GM18508 (cell line): Measurements from ENCODE around the gene MS4A6A.
"Not testable (repeated sequence)": the region's sequence is repeated elsewhere in the genome, so short reads cannot be mapped to it uniquely, and the experiment has no call there.

Source experiments
- ATAC-seq: cut with Tn5 transposase; IDR thresholded peaks from one replicate; pipeline ENCODE4 v1.9.1; 2021; ENCODE audit warnings: moderate number of reproducible peaks; ENCODE audit not compliant: insufficient read depth, unreplicated experiment

Gene MS4A6A, protein sequence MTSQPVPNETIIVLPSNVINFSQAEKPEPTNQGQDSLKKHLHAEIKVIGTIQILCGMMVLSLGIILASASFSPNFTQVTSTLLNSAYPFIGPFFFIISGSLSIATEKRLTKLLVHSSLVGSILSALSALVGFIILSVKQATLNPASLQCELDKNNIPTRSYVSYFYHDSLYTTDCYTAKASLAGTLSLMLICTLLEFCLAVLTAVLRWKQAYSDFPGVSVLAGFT

DNA sequence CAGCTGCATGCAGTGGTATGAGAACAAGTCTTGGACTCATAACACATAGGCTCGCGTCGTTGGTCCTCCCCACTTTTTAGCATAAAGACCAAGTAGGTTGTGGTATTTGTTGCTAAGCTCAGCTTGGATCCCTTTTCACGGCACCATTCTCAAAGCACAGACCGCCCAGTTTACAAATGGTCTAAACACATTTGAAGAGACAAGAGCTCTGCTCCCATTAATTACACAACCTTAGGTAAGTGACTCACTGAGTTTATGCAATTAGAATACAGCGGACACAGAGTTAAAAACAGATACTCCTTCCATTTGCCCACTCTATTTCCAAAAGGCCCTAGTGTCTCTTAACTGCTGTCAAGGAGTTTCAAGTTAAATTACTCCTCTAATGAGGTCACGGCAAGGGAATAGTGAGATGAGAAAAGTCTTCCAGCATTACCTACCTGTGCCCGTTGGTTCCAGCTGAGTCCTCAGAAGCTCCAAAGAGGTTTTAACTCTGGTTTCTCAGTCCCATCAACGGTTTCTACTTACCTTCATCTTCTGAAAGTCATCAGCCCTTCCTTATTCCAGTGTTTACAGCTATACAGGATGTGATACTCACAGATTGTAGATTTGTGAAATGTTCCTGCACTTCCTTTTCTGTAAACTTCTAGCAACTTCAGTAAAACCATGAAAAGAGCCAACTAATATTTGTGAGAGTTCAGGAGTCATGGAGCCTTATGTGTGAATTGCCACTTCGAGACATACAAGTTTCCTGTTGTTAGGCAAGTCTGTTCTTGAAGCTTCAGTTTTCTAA, at the start of gene MS4A6A:
MS4A6A (minus strand) TSS at position 543 of the 790 bp plus-strand sequence. CDS start 1,356 bp downstream, outside the sequence.
- ATAC-seq: no peak

DNA sequence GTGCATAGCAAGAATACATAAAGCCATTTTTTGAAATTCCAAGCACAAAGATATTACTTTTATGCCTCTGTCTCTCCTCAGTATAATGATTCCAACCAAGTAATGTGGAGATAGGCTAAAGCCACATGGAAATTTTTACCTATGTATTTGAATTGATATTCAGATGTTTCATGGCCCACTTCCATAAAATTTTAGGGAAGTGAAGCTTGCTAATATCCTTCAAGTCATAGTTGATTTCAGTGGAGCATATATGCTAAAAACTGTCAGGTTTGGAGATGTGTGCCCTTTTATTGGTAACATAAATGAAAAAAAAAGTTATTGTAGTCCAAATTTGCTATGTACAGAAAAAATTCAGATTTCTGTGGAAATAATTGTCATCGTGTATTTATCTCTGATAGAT, 47.8 kb upstream of the MS4A6A start:
- ATAC-seq: no peak

DNA sequence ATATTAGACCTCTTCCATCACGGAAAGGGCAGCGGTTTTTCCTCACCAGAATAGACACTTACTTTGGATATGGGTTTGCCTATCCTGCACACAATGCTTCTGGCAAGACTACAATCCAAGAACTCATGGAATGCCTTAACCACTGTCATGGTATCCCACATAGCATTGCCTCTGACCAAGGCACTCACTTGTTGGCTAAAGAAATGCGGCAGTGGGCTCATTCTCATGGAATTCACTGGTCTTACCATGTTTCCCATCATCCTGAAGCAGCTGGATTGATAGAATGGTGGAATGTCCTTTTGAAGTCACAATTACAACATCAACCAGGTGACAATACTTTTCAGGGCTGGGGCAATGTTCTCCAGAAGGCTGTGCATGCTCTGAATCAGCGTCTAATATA, 39.3 kb upstream of the MS4A6A start:
- ATAC-seq: no peak

DNA sequence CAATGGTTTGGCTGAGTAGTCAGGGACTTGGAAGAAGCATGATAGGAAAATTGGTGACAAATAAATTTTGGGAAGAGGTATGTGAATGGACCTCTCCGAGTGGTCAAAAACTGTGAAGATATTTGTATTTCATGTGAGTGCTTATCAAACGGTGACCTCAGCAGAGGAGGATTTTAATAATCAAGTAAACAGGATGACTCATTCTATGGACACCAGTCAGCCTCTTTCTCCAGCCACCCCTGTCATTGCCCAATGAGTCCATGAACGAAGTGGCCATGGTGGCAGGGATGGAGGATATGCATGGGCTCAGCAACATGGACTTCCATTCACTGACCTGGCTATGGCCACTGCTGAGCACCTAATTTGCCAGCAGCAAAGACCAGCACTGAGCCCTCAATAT, 38.8 kb upstream of the MS4A6A start:
- ATAC-seq: no peak

DNA sequence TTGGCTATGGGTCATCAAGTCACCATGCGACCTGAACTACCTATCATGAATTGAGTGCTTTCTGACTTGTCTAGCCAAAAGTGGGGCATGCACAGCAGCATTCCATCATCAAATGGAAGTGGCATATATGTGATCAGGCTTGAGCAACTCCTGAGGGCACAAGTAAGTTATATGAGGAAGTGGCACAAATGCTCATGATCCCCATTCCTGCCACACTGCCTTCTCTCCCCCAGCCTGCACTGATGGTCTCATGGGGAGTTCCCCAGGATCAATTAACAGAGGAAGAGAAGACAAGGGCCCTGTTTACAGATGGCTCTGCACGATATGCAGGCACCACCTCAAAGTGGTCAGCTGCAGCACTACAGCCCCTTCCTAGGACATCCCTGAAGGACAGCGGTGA, 38.3 kb upstream of the MS4A6A start:
- ATAC-seq: no peak

DNA sequence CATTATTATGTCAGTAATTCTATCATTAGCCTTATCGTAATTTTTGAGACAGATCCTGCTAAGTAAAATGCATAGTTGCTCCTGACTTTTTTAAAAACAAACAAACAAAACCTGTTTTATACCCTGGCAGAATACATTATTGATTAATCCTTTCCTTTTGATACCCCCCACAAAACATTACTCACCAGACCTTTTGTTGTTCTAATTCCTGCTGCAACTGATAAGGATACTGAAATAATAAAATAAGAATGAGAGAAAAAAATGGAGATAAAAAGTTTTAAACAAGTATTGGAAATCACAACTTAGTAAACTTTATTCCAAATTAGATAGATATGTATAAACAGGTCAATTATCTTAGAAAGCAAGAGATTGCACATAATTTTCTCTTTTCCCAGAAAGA, 31.5 kb upstream of the MS4A6A start:
- ATAC-seq: no peak

DNA sequence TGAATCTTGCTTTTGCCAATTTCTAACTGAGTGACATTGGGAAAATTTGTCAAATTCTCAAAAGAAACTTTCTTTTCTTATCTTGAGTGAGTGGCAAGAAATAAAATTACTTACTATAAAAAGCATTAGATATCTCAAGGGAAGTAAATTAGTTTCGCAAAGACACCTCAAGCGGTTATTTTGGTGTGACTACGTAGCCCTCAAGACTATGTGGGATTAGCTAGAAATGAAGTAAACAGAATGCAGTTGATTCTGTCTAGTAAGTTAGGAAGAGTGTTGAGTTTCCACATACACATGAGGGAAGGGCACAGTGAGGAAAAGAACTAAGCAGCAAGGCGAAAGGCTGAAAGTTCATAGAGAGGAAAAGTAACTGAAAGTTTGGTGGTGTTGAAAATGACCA, 28.3 kb upstream of the MS4A6A start:
- no peak for ATAC-seq

DNA sequence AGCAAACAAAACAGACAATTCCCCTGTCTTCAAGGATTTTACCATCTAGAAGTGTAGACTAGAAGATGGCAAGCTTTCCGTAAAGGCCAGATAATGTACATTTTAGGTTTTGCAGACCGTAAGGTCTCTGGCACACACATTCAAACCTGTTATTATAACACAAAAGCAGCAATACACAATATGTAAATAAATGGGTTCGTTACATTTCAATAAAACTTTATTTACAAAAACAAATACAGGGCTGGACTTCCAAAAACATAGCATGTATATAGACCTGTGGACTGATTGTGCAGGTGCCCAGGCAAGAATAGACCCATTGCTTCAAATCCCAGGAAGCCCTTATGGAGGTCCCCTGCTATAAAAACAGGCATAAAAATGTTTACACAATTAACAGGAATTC, 27.1 kb upstream of the MS4A6A start:
- no peak for ATAC-seq

DNA sequence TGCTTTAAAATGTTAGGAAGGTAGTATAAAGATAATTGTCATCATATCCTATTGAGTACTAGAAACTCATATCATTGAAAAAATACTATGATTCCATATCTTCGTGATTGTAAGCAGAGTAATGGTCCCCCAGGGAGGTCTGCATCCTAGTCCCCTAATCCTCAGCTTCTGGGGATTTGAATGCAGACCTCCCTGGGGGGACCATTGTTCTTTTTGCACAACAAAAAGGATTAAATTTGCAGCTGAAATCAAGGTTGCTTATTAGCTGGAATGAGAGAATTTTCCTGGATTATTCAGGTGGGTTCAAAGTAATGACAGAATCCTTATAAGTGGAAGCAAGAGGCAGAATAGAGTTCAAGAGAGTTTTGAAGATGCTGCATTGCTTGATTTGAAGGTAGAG, 26.1 kb upstream of the MS4A6A start:
- ATAC-seq: no peak

DNA sequence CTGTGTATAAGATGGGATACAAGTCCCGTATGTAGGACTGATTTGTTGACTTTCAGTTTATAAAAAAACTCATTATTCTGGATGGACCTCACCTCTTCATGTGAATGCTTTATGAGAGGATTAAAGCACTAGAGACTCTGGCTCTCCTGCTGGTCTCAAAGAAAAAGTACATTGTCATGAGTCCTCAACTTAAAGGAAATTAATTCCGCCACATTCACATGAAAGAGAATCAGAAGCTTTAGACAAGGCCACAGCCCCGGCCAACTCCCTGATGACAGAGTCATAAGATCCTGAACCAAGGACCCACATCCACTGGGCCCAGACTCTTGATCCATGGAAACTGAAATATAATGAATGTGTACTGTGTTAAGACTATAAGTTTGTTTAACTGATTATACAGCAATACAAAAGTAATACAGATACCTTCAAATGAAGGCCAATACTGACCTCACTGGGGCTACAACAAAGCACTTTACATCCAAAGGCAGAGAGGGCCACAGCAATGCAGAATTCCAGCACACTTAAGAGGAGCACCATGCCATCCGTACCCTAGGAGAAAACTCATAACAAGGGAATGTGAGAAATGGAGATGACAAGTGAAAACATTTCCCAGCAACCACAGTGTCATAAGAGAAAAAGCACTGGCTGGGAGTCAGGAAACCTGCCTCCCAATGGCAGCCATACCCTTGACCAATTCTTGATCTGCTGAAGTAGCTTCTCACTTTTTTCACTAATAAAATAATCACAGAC, 25.4 kb upstream of the MS4A6A start:
- no peak for ATAC-seq

DNA sequence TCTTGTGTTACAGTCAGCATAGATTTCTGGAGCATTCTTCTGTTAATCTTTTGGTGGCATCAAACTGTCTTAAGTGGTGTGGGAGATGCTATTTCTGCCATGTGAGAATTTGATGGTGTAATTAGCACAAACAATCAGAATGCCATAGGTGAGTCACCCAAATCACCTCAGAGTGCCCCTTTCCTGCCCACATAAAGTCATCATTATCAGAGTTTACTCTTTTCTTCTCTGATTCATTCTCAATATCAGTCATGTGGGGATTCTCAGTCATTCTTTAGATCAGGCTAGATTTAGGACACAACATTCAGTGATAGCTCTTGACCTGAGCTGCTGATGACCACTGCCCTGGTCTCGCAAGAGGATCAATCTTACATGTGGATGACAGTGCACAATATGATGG, 23.7 kb upstream of the MS4A6A start:
- ATAC-seq: no peak

DNA sequence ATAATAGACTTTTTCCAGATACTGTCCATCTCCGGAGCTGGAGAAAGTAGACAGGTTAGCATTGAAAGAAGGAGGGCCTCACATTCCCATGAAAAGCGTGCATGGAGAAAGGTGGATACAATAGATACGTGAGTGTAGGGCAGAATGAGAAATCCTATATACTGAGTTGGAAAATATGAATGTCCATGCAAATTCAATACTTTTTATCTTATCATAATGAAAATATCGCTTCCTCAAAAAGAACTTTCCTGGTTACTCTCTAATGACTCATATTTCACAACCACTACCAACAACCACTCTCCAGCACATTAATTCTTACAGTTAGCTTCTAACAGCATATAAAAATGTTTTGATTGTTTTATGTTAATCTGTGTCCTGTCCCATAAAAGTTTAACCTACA, 22.0 kb upstream of the MS4A6A start:
- no peak for ATAC-seq

DNA sequence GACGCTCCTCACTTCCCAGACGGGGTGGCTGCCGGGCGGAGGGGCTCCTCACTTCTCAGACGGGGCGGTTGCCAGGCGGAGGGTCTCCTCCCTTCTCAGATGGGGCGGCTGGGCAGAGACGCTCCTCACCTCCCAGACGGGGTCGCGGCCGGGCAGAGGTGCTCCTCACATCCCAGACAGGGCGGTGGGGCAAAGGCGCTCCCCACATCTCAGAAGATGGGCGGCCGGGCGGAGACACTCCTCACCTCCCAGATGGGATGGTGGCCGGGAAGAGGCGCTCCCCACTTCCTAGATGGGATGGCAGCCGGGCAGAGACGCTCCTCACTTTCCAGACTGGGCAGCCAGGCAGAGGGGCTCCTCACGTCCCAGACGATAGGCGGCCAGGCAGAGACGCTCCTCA, 18.5 kb upstream of the MS4A6A start:
- not testable (repeated sequence) for ATAC-seq

DNA sequence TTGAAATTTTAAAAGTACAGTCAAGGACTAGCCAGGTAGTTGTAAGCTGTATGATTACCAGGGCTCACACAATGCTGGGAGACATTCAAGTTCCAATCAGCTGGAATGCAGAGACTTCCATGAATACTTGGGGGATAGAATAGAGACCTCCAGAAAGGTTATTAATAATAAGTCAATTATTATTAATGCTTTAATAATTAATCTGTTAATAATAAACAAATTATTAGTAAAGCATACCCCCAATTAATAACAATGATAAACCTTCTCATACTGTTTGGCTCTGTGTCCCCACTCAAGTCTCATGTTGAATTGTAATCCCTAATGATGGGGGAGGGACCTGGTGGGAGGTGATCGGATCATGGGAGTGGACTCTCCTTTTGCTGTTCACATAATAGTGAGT, 14.6 kb upstream of the MS4A6A start:
- no peak for ATAC-seq

DNA sequence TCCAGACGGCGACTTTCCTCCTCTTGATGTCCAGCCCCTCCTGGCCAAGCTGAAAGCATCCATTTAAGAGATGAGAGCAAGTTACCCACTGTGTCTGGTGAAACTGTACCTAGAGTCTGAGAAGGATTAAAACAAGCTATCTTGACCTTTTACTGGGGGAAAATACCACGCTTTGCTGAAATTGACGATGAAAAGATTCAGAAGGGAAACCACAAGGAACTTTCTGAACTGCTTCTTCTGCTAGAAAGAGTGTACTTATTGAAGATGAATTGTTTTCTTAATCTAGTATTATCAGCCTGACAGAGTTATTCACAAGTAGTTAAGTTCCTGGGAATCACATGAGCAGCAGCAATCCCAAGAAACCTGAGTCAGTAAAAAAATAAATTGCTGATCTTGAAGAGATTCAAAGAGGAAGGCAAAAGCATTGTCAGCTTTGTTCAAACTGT, 13.1 kb upstream of the MS4A6A start:
- no peak for ATAC-seq

DNA sequence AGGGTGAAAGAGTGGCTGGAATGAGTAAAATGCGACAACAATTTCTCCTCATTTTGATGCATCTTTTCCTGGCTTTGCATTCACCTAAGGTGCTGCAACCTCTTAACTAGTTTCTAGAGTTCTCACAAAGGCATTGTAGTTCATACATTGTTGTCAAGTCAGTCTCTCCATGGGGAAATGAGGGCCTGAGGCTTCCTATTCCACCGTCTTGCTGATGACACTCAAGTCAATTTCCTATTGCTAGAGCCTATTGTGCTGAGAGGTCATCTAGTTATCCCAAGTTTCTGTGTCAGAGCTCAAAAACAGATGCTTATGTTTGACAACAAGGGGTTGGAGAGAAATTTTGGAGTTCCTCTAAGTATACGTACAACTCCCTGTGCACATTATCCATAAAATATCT, 11.6 kb upstream of the MS4A6A start:
- ATAC-seq: no peak

DNA sequence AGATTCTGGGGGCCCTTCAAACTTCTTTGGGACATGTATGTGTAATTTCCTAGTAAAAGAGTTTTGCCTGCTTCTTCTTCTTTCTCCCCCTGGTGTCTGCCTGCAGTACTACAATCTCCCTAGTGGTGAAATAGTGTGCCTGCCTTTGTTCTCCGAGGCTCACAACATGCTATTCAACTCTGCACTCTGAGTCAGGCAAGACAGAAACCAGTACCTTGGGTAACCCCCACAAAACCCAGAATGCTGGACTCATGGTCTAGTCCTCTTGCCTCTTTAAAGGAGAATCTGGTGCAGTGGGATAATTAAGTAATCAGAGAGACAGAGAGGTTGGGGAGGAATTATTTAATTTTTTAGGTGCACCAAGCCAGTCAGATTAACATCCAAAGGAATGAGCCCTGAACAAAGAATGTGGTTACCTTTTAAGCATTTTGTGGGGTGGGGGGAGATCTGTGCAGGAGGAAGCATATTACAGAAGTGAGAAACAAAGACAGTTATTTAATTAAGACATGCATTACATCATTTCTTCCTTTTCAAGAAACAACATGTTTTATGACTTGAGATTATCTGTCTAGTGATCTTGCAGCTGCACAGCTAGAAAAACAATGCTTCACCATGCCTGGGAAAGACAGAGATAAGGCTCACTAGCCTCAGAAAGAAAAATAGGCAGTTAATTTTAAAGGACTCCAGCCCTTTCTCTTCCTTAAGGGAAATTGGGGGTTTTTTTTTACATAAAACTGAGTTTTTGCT, 11.0 kb upstream of the MS4A6A start:
- ATAC-seq: peak; percentile 63

DNA sequence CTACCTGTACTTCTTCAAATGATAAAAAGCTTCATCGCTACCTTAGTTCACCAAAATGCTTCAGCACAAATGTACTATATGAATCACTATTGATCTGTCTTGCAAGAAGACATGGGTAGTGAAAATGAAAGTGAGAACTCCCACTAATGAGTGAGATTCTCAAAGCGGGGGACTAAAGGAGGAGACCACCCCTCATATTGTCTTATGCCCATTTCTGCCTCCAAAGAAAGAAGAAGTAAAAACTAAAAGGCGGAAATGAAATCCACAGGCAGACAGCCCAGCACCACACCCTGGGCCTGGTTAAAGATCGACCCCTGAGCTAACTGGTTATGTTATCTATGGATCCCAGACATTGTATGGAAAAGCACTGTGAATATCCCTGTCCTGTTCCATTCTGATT, 9.7 kb upstream of the MS4A6A start:
- not testable (repeated sequence) for ATAC-seq

DNA sequence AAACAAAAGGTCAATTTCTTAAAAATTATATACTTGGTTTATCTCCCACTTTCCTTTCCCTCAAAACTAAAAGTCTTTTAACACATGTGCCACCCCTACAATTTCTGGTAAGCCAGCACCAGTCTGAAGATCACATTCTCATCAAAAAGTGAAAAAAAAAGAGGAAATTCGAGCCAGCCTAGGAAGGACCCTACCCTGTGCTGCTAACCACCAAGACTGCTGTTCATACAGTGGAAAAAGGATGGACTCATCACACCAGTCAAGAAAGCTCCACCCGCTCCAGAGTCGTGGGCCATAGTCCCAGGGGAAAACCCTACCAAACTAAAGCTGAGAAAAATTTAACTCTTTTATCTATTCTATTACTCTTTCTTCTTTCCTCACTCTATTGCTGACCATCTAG, 5.6 kb upstream of the MS4A6A start:
- ATAC-seq: not testable (repeated sequence)

DNA sequence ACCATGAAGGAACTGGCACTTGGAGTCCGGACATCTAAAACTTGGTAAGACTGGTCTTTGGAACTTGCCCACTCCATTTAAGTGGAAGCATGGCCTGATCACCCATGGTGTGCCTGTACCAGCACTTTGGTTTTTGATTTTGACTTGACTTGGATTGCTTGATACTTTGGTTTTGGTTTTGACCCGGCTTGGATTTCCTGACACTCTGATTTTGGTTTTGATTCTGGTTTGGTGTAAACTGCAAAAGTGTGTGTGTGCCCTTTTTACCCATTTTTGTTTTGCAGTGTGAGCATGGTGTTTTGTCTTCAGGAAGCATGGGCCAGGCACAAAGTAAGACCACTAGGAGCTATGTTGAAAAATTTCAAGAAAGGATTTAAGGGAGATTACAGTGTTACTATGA, 3.2 kb upstream of the MS4A6A start:
- ATAC-seq: not testable (repeated sequence)

DNA sequence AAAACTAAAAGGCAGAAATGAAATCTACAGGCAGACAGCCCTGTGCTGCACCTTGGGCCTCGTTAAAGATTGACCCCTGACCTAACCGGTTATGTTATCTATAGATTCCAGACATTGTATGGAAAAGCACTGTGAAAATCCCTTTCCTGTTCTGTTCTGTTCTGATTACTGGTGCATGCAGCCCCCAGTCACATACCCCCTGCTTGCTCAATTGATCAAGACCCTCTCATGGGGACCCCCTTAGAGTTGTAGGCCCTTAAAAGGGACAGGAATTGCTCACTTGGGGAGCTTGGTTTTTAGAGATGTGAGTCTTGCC, 2.6 kb upstream of the MS4A6A start:
- ATAC-seq: not testable (repeated sequence)
